Measurements from ENCODE around the gene HMCN2. TPM values are rescaled to one million over a fixed set of nuclear protein-coding genes. Genes with fewer than 3 reads are reported as not detected.
A peak's percentile ranks its signal among the peaks of the same experiment; 100 is the strongest.

HMCN2 gene
- total RNA-seq, 1 donor from 2014 or later = 0.15 TPM

GRCh38 chr9:130426883-130427282 lies 161.3 kb downstream of the HMCN2 start:
- peaks cover 16% of the 10 kb centered on the region for H3K27me3 Mint-ChIP-seq (ENCODE audit: insufficient read depth, low read depth)
- H3K9me3 ChIP-seq (ENCODE audit: low read depth) = no peaks in the 10 kb centered on the region
- H3K27me3 ChIP-seq = peaks cover 2% of the 10 kb centered on the region
- H3K4me3 Mint-ChIP-seq = peak overlapping the region; percentile 54
- no peaks in the 10 kb centered on the region for H4K20me1 ChIP-seq (ENCODE audit: low read depth)
- no peak overlapping the region for H2AFZ ChIP-seq (replicated peaks)
- peaks cover 19% of the 10 kb centered on the region for H3K4me1 Mint-ChIP-seq
- H3K9ac ChIP-seq = no peak overlapping the region
- H3K27ac ChIP-seq = no peak overlapping the region
- H3K27ac Mint-ChIP-seq = peak overlapping the region; percentile 12
- H3K36me3 Mint-ChIP-seq = no peaks in the 10 kb centered on the region
- H3K9me3 Mint-ChIP-seq = no peaks in the 10 kb centered on the region
- H3K36me3 ChIP-seq = no peaks in the 10 kb centered on the region
- peaks cover 11% of the 10 kb centered on the region for H3K4me1 ChIP-seq
- no peak overlapping the region for H3K4me3 ChIP-seq
- H3K79me2 ChIP-seq (ENCODE audit: low read depth) = no peaks in the 10 kb centered on the region
- DNase-seq (ENCODE audit: low spot score) = no peak
- TF ChIP-seq CTCF (IDR thresholded peaks at IDR 0.05) (no peak), EZH2 (IDR thresholded peaks at IDR 0.05) (no peak)
- H3K4me2 ChIP-seq = no peak overlapping the region
- H3F3A ChIP-seq (ENCODE audit: low read depth) = no peaks in the 10 kb centered on the region

GRCh38 chr9:130427326-130427725 lies 161.8 kb downstream of the HMCN2 start:
- H3K4me3 ChIP-seq = no peak overlapping the region
- Mint-ChIP-seq H3K27ac (no peak overlapping the region), H3K27me3 (ENCODE audit: insufficient read depth, low read depth) (peaks cover 16% of the 10 kb centered on the region), H3K4me1 (peaks cover 18% of the 10 kb centered on the region), H3K4me3 (no peak overlapping the region), H3K9me3 (no peaks in the 10 kb centered on the region), H3K36me3 (no peaks in the 10 kb centered on the region)
- no peaks in the 10 kb centered on the region for H3F3A ChIP-seq (ENCODE audit: low read depth)
- H3K36me3 ChIP-seq = no peaks in the 10 kb centered on the region
- H3K27ac ChIP-seq = no peak overlapping the region
- H3K27me3 ChIP-seq = peaks cover 6% of the 10 kb centered on the region
- H3K4me2 ChIP-seq = no peak overlapping the region
- H2AFZ ChIP-seq (replicated peaks) = no peak overlapping the region
- H3K9me3 ChIP-seq (ENCODE audit: low read depth) = no peaks in the 10 kb centered on the region
- H3K4me1 ChIP-seq = peaks cover 8% of the 10 kb centered on the region
- H4K20me1 ChIP-seq (ENCODE audit: low read depth) = no peaks in the 10 kb centered on the region
- no peak overlapping the region for H3K9ac ChIP-seq
- TF ChIP-seq EZH2phosphoT487 (IDR thresholded peaks at IDR 0.05) = no peak
- TF ChIP-seq CTCF (IDR thresholded peaks at IDR 0.05) = no peak
- TF ChIP-seq EZH2 (IDR thresholded peaks at IDR 0.05) = no peak
- no peaks in the 10 kb centered on the region for H3K79me2 ChIP-seq (ENCODE audit: low read depth)
- no peak for DNase-seq (ENCODE audit: low spot score)

GRCh38 chr9:130428086-130428665 lies 162.6 kb downstream of the HMCN2 start:
- Histone ChIP-seq H4K20me1 (ENCODE audit: low read depth) (no peaks in the 10 kb centered on the region), H3K79me2 (ENCODE audit: low read depth) (no peaks in the 10 kb centered on the region), H3K27me3 (peaks cover 14% of the 10 kb centered on the region), H3K4me3 (no peak overlapping the region), H3K36me3 (no peaks in the 10 kb centered on the region), H3K4me2 (no peak overlapping the region), H3F3A (ENCODE audit: low read depth) (no peaks in the 10 kb centered on the region), H3K27ac (no peak overlapping the region), H3K9ac (no peak overlapping the region), H3K9me3 (ENCODE audit: low read depth) (no peaks in the 10 kb centered on the region), H2AFZ (replicated peaks) (no peak overlapping the region), H3K4me1 (peaks cover 13% of the 10 kb centered on the region)
- Mint-ChIP-seq H3K4me1 (peaks cover 18% of the 10 kb centered on the region), H3K4me3 (peak overlapping the region; percentile 27), H3K27ac (no peak overlapping the region), H3K9me3 (no peaks in the 10 kb centered on the region), H3K27me3 (ENCODE audit: insufficient read depth, low read depth) (peaks cover 16% of the 10 kb centered on the region), H3K36me3 (no peaks in the 10 kb centered on the region)
- no peak for DNase-seq (ENCODE audit: low spot score)
- no peak for TF ChIP-seq EZH2 (IDR thresholded peaks at IDR 0.05)

- Histone ChIP-seq H3K27ac (no peak overlapping the region), H3K4me3 (no peak overlapping the region), H3K4me1 (peaks cover 18% of the 10 kb centered on the region), H4K20me1 (ENCODE audit: low read depth) (no peaks in the 10 kb centered on the region), H3K9ac (no peak overlapping the region), H2AFZ (replicated peaks) (no peak overlapping the region), H3K9me3 (ENCODE audit: low read depth) (no peaks in the 10 kb centered on the region), H3K79me2 (ENCODE audit: low read depth) (no peaks in the 10 kb centered on the region), H3K4me2 (no peak overlapping the region), H3K36me3 (no peaks in the 10 kb centered on the region), H3F3A (ENCODE audit: low read depth) (no peaks in the 10 kb centered on the region), H3K27me3 (peaks cover 26% of the 10 kb centered on the region)
- no peaks in the 10 kb centered on the region for H3K36me3 Mint-ChIP-seq
- no peak overlapping the region for H3K27ac Mint-ChIP-seq
- H3K9me3 Mint-ChIP-seq = no peaks in the 10 kb centered on the region
- TF ChIP-seq CTCF (IDR thresholded peaks at IDR 0.05) = no peak
- no peak for TF ChIP-seq EZH2 (IDR thresholded peaks at IDR 0.05)
- no peak for TF ChIP-seq EZH2phosphoT487 (IDR thresholded peaks at IDR 0.05)
- peaks cover 25% of the 10 kb centered on the region for H3K27me3 Mint-ChIP-seq (ENCODE audit: insufficient read depth, low read depth)
- no peak for DNase-seq (ENCODE audit: low spot score)
- H3K4me1 Mint-ChIP-seq = peaks cover 18% of the 10 kb centered on the region
- no peak overlapping the region for H3K4me3 Mint-ChIP-seq
Measured at GRCh38 chr9:130429381-130429780, 163.8 kb downstream of the HMCN2 start.

Data from neural progenitor cell (in vitro differentiated cells).